ENCODE measurements around the gene EMCN. TPM values are rescaled to one million over a fixed set of nuclear protein-coding genes. Genes with fewer than 3 reads are reported as not detected.

Gene EMCN
- total RNA-seq, 1 donor: not detected

- no peaks in the 10 kb centered on the region for H3K79me2 ChIP-seq (ENCODE audit: insufficient read depth, low read length)
- no peak overlapping the region for H3K4me3 ChIP-seq (ENCODE audit: insufficient read depth, low read length)
- no peaks in the 10 kb centered on the region for H3K9me3 ChIP-seq (ENCODE audit: low read depth, low read length)
- H3K36me3 ChIP-seq (ENCODE audit: insufficient read depth, low read length): no peaks in the 10 kb centered on the region
- H3K27ac ChIP-seq (ENCODE audit: low read depth, low read length): no peak overlapping the region
- H3K4me1 ChIP-seq (ENCODE audit: insufficient read depth, low read length): no peaks in the 10 kb centered on the region
- DNase-seq (ENCODE audit: insufficient read length, low spot score, missing footprints): no peak
- no peak overlapping the region for H2AFZ ChIP-seq (ENCODE audit: low read length)
- no peak overlapping the region for H3K4me2 ChIP-seq (ENCODE audit: insufficient read depth, low read length)
- H3K27me3 ChIP-seq (ENCODE audit: insufficient read depth, low read length): no peaks in the 10 kb centered on the region
- TF ChIP-seq CTCF (IDR thresholded peaks at IDR 0.05; ENCODE audit: extremely low read depth, low read depth, low read length): no peak
- H4K20me1 ChIP-seq (ENCODE audit: insufficient read depth, low read length): no peaks in the 10 kb centered on the region
Observed at GRCh38 chr4:100417565-100417964, 100.3 kb downstream of the EMCN start.

DNA sequence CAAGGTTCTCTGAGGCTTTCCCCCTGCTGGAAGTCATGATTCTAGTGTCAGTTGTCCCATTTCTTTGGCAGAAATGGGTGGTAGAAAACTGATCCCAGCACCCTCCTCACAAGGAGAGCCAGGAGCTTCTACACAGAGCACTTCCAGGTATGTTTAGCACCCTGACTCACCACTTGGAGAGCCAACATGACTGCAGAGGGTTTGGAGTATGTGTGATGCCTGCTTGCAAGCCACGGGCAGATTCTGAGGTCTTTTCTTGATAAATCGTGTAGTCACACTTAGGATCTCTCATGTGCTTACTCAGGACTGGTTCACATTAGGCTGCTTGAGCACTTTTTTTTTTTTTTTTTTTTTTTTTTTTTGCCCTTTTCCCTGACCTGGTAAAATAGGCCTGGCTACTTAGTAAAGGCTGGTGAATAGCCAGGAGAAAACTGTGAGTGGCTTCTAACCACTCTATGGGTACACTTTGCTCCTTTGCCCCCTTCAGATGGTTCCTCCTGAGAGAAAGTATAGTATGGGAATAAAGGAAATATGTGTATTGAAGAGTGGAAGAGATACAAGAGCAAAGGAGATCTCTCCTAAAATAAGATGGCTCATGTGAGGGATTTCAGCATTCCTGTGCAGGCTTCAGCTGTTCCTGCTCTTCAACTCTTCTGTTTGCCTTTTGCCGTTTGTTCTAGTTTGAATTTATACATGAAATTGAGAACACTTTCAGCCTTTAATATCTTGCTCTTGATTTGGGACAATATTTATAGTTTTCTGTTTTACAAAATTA is 103.6 kb downstream of the EMCN start:
- TF ChIP-seq CTCF (IDR thresholded peaks at IDR 0.05; ENCODE audit: extremely low read depth, low read depth, low read length): no peak
- no peak overlapping the region for H2AFZ ChIP-seq (ENCODE audit: low read length)
- DNase-seq (ENCODE audit: insufficient read length, low spot score, missing footprints): peak; percentile 5
- no peaks in the 10 kb centered on the region for H3K27me3 ChIP-seq (ENCODE audit: insufficient read depth, low read length)
- no peak overlapping the region for H3K27ac ChIP-seq (ENCODE audit: low read depth, low read length)
- no peak overlapping the region for H3K4me3 ChIP-seq (ENCODE audit: insufficient read depth, low read length)
- H3K36me3 ChIP-seq (ENCODE audit: insufficient read depth, low read length): no peaks in the 10 kb centered on the region
- no peak overlapping the region for H3K4me2 ChIP-seq (ENCODE audit: insufficient read depth, low read length)
- no peaks in the 10 kb centered on the region for H3K79me2 ChIP-seq (ENCODE audit: insufficient read depth, low read length)
- no peaks in the 10 kb centered on the region for H3K9me3 ChIP-seq (ENCODE audit: low read depth, low read length)
- no peaks in the 10 kb centered on the region for H3K4me1 ChIP-seq (ENCODE audit: insufficient read depth, low read length)
- no peaks in the 10 kb centered on the region for H4K20me1 ChIP-seq (ENCODE audit: insufficient read depth, low read length)

DNA sequence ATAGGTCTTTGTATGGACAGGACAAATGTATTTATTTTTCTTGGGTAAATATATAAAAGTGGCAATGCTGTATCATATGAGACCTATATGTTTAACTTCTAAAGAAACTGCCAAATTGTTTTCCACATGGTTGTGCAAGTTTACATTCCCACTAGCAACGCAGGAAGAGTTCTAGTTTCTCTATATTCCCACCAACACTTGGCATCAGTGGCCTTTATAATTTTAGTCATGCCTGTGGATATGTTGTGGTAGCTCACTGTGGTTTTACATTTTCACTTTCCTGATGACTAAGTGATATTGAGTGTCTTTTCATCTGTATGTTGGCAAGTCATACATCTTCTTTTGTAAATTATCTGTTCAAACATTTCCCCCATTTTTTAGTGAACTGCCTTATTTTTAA is 126.0 kb downstream of the EMCN start:
- DNase-seq (ENCODE audit: insufficient read length, low spot score, missing footprints): peak; percentile 14
- TF ChIP-seq CTCF (IDR thresholded peaks at IDR 0.05; ENCODE audit: extremely low read depth, low read depth, low read length): no peak
- Histone ChIP-seq H4K20me1 (ENCODE audit: insufficient read depth, low read length) (no peaks in the 10 kb centered on the region), H3K4me2 (ENCODE audit: insufficient read depth, low read length) (no peak overlapping the region), H3K36me3 (ENCODE audit: insufficient read depth, low read length) (no peaks in the 10 kb centered on the region), H3K4me3 (ENCODE audit: insufficient read depth, low read length) (no peak overlapping the region), H3K4me1 (ENCODE audit: insufficient read depth, low read length) (no peaks in the 10 kb centered on the region), H3K79me2 (ENCODE audit: insufficient read depth, low read length) (no peaks in the 10 kb centered on the region), H3K27ac (ENCODE audit: low read depth, low read length) (no peak overlapping the region), H3K9me3 (ENCODE audit: low read depth, low read length) (no peaks in the 10 kb centered on the region), H2AFZ (ENCODE audit: low read length) (no peak overlapping the region), H3K27me3 (ENCODE audit: insufficient read depth, low read length) (no peaks in the 10 kb centered on the region)

DNA sequence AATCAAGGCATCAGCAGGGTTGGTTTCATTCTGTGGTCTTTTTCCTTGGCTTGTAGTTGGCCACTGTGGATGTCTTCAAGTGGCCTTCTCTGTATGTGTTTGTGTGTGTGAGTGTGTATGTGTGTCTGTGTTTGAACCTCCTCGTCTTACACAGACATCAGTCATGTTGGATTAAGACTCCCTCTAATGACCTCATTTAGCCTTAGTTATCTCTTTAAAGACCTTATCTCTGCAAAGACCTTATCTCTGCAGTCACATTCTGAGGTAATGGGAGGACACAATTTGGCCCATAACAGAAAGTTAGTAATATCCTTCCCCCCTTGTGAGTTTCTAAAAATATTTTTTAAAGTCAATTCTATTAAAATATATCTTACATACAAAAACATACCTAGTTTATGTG is 126.7 kb downstream of the EMCN start:
- Histone ChIP-seq H3K4me2 (ENCODE audit: insufficient read depth, low read length) (no peak overlapping the region), H3K9me3 (ENCODE audit: low read depth, low read length) (no peaks in the 10 kb centered on the region), H2AFZ (ENCODE audit: low read length) (no peak overlapping the region), H3K36me3 (ENCODE audit: insufficient read depth, low read length) (no peaks in the 10 kb centered on the region), H4K20me1 (ENCODE audit: insufficient read depth, low read length) (no peaks in the 10 kb centered on the region), H3K4me3 (ENCODE audit: insufficient read depth, low read length) (no peak overlapping the region), H3K27ac (ENCODE audit: low read depth, low read length) (no peak overlapping the region), H3K27me3 (ENCODE audit: insufficient read depth, low read length) (no peaks in the 10 kb centered on the region), H3K4me1 (ENCODE audit: insufficient read depth, low read length) (no peaks in the 10 kb centered on the region), H3K79me2 (ENCODE audit: insufficient read depth, low read length) (no peaks in the 10 kb centered on the region)
- TF ChIP-seq CTCF (IDR thresholded peaks at IDR 0.05; ENCODE audit: extremely low read depth, low read depth, low read length): no peak
- no peak for DNase-seq (ENCODE audit: insufficient read length, low spot score, missing footprints)
